Measurements from ENCODE around the gene NUMB.

NUMB gene

GRCh38 chr14:73246387-73247150 lies 211.8 kb downstream of the NUMB start:
- Histone ChIP-seq H3K4me1 (ENCODE audit: control insufficient read depth in 2 of 2, insufficient read depth in 1 of 2, low read depth in 1 of 2, low read length in 2 of 2) (peaks cover 0 to 15% of the 10 kb centered on the region in 2 donors), H2BK15ac (ENCODE audit: low read length) (no peak overlapping the region), H4K91ac (ENCODE audit: low read depth, low read length, poor library complexity) (no peak overlapping the region), H4K8ac (ENCODE audit: low read depth, low read length) (no peak overlapping the region), H2AFZ (ENCODE audit: low read length) (no peak overlapping the region), H3K79me1 (ENCODE audit: low read depth, low read length) (peaks cover 10% of the 10 kb centered on the region), H3K9ac (ENCODE audit: low read depth, low read length, poor library complexity) (no peak overlapping the region), H2AK5ac (ENCODE audit: low read depth, low read length) (no peak overlapping the region), H3K4me3 (ENCODE audit: low read length in 2 of 2) (no peak overlapping the region), H3K14ac (ENCODE audit: low read length) (no peak overlapping the region), H3K36me3 (replicated peaks in 1 of 2; ENCODE audit: control insufficient read depth in 2 of 2, insufficient read depth in 2 of 2, low read length in 2 of 2) (peaks cover 0 to 12% of the 10 kb centered on the region in 2 donors), H3K23ac (ENCODE audit: low read depth, low read length, poor library complexity) (no peak overlapping the region), H2BK5ac (ENCODE audit: low read length) (peak overlapping the region; percentile 31), H3K9me3 (replicated peaks in 1 of 2; ENCODE audit: control insufficient read depth in 2 of 2, insufficient read depth in 1 of 2, low read depth in 1 of 2, low read length in 2 of 2) (no peaks in the 10 kb centered on the region), H3K4ac (ENCODE audit: low read length) (no peak overlapping the region), H3K18ac (ENCODE audit: low read length) (no peak overlapping the region), H2BK120ac (ENCODE audit: low read depth, low read length) (no peak overlapping the region), H3K27ac (replicated peaks; ENCODE audit: low read length) (no peak overlapping the region), H3K27me3 (ENCODE audit: control insufficient read depth in 3 of 3, insufficient read depth in 3 of 3, low read depth in 1 of 3, low read length in 3 of 3) (peaks cover 0 to 16% (median 0%) of the 10 kb centered on the region in 3 experiments), H2BK12ac (ENCODE audit: low read length) (no peak overlapping the region), H3K4me2 (ENCODE audit: insufficient read depth, low read length, poor library complexity, severe bottlenecking) (no peak overlapping the region)
- no CpG with 5 or more reads among the region's 18 CpGs for whole genome bisulfite sequencing, 2 donors (ENCODE audit: extremely low coverage in 2 of 2, insufficient read length in 2 of 2, insufficient replicate concordance in 1 of 2)
- DNase-seq (ENCODE audit: low spot score): no peak

- no peak for DNase-seq (ENCODE audit: low spot score)
- H3K4me1 ChIP-seq (ENCODE audit: control insufficient read depth in 2 of 2, insufficient read depth in 1 of 2, low read depth in 1 of 2, low read length in 2 of 2): peaks cover 0 to 15% of the 10 kb centered on the region in 2 donors
Measured at GRCh38 chr14:73245480-73246325, 212.6 kb downstream of the NUMB start.

GRCh38 chr14:73244541-73245290 lies 213.6 kb downstream of the NUMB start:
- Histone ChIP-seq H3K9ac (ENCODE audit: low read depth, low read length, poor library complexity) (no peak overlapping the region), H4K91ac (ENCODE audit: low read depth, low read length, poor library complexity) (no peak overlapping the region), H2BK12ac (ENCODE audit: low read length) (no peak overlapping the region), H3K18ac (ENCODE audit: low read length) (no peak overlapping the region), H3K9me3 (replicated peaks in 1 of 2; ENCODE audit: control insufficient read depth in 2 of 2, insufficient read depth in 1 of 2, low read depth in 1 of 2, low read length in 2 of 2) (no peaks in the 10 kb centered on the region), H2AK5ac (ENCODE audit: low read depth, low read length) (no peak overlapping the region), H2BK15ac (ENCODE audit: low read length) (no peak overlapping the region), H3K23ac (ENCODE audit: low read depth, low read length, poor library complexity) (no peak overlapping the region), H3K36me3 (replicated peaks in 1 of 2; ENCODE audit: control insufficient read depth in 2 of 2, insufficient read depth in 2 of 2, low read length in 2 of 2) (peaks cover 0 to 9% of the 10 kb centered on the region in 2 donors), H2BK120ac (ENCODE audit: low read depth, low read length) (no peak overlapping the region), H3K4me1 (ENCODE audit: control insufficient read depth in 2 of 2, insufficient read depth in 1 of 2, low read depth in 1 of 2, low read length in 2 of 2) (peaks cover 3 to 11% of the 10 kb centered on the region in 2 donors), H2BK5ac (ENCODE audit: low read length) (no peak overlapping the region), H3K4ac (ENCODE audit: low read length) (no peak overlapping the region), H3K4me2 (ENCODE audit: insufficient read depth, low read length, poor library complexity, severe bottlenecking) (no peak overlapping the region), H3K27me3 (ENCODE audit: control insufficient read depth in 3 of 3, insufficient read depth in 3 of 3, low read depth in 1 of 3, low read length in 3 of 3) (peaks cover 0 to 34% (median 3%) of the 10 kb centered on the region in 3 experiments), H3K14ac (ENCODE audit: low read length) (no peak overlapping the region), H2AFZ (ENCODE audit: low read length) (no peak overlapping the region), H3K4me3 (ENCODE audit: low read length in 2 of 2) (no peak overlapping the region), H3K79me1 (ENCODE audit: low read depth, low read length) (peaks cover 11% of the 10 kb centered on the region), H4K8ac (ENCODE audit: low read depth, low read length) (no peak overlapping the region), H3K27ac (replicated peaks; ENCODE audit: low read length) (no peak overlapping the region)
- DNase-seq (ENCODE audit: low spot score): no peak
- no CpG with 5 or more reads among the region's 14 CpGs for WGBS, 2 donors (ENCODE audit: extremely low coverage in 2 of 2, insufficient read length in 2 of 2, insufficient replicate concordance in 1 of 2)

More at GRCh38 chr14:73245480-73246325, 212.6 kb downstream of the NUMB start:
- Histone ChIP-seq H4K8ac (ENCODE audit: low read depth, low read length) (peak overlapping the region; percentile 6), H3K79me1 (ENCODE audit: low read depth, low read length) (peaks cover 8% of the 10 kb centered on the region), H4K91ac (ENCODE audit: low read depth, low read length, poor library complexity) (no peak overlapping the region), H2BK15ac (ENCODE audit: low read length) (no peak overlapping the region), H3K9me3 (replicated peaks in 1 of 2; ENCODE audit: control insufficient read depth in 2 of 2, insufficient read depth in 1 of 2, low read depth in 1 of 2, low read length in 2 of 2) (no peaks in the 10 kb centered on the region), H2BK12ac (ENCODE audit: low read length) (no peak overlapping the region), H3K18ac (ENCODE audit: low read length) (no peak overlapping the region), H3K36me3 (replicated peaks in 1 of 2; ENCODE audit: control insufficient read depth in 2 of 2, insufficient read depth in 2 of 2, low read length in 2 of 2) (peaks cover 0 to 9% of the 10 kb centered on the region in 2 donors), H3K27me3 (ENCODE audit: control insufficient read depth in 3 of 3, insufficient read depth in 3 of 3, low read depth in 1 of 3, low read length in 3 of 3) (peaks cover 0 to 25% (median 0%) of the 10 kb centered on the region in 3 experiments), H3K4me3 (ENCODE audit: low read length in 2 of 2) (no peak overlapping the region), H3K23ac (ENCODE audit: low read depth, low read length, poor library complexity) (peak overlapping the region; percentile 26), H3K27ac (replicated peaks; ENCODE audit: low read length) (no peak overlapping the region), H3K14ac (ENCODE audit: low read length) (no peak overlapping the region), H2BK120ac (ENCODE audit: low read depth, low read length) (no peak overlapping the region), H3K9ac (ENCODE audit: low read depth, low read length, poor library complexity) (no peak overlapping the region), H3K4me2 (ENCODE audit: insufficient read depth, low read length, poor library complexity, severe bottlenecking) (no peak overlapping the region), H2AK5ac (ENCODE audit: low read depth, low read length) (no peak overlapping the region), H3K4ac (ENCODE audit: low read length) (no peak overlapping the region), H2BK5ac (ENCODE audit: low read length) (no peak overlapping the region), H2AFZ (ENCODE audit: low read length) (no peak overlapping the region)
- no CpG with 5 or more reads among the region's 64 CpGs for WGBS, 2 donors (ENCODE audit: extremely low coverage in 2 of 2, insufficient read length in 2 of 2, insufficient replicate concordance in 1 of 2)

Data from neuronal stem cell (in vitro differentiated cells).